ENCODE data around the gene PLPP4.

- peak; percentile 44 for TF ChIP-seq CTCF (IDR thresholded peaks at IDR 0.05; ENCODE audit: low read depth, low read length, poor library complexity, severe bottlenecking)
- TF ChIP-seq EZH2phosphoT487 (IDR thresholded peaks at IDR 0.05; ENCODE audit: borderline replicate concordance, low read length) = no peak
Measured at GRCh38 chr10:120600871-120601649, 144.0 kb downstream of the PLPP4 start.
